SK-N-SH (cell line): ENCODE data around the gene SDS. TPM values are rescaled to one million over a fixed set of nuclear protein-coding genes. Genes with fewer than 3 reads are reported as not detected.

Experiments used
- CTCF ChIA-PET: fragments of 300-600, 350-600 bp; formaldehyde crosslinking; extraction: SDS; loops from one replicate; lab custom pipeline; 2021; lab: Yijun Ruan, JAX
- POLR2A ChIA-PET: fragments of 350-600 bp; sonication (Branson Sonifier 250); formaldehyde crosslinking; extraction: SDS; loops from one replicate; lab custom pipeline; 2020; ENCODE audit warnings: antibody characterized with exemption, inconsistent platforms; lab: Yijun Ruan, JAX
- DNase-seq: peaks from one replicate; pipeline ENCODE4 v3.0.0; 2012
- H2AFZ ChIP-seq: fragments of 200-600 bp; sonication (generic); 2 replicates; pipeline ENCODE4 v1.8.1; 2016; ENCODE audit warnings: antibody characterized with exemption, mild to moderate bottlenecking, low read depth
- H3F3A ChIP-seq: fragments of 200-600 bp; sonication (generic); replicated peaks from 2 replicates; pipeline ENCODE3; 2016; ENCODE audit warnings: antibody characterized with exemption, mild to moderate bottlenecking; ENCODE audit not compliant: insufficient read depth
- H3K27ac ChIP-seq, 2 experiments: fragments of 200-500 bp in 1 of 2; fragments of 200-600 bp in 1 of 2; sonication (Bioruptor generic) in 1 of 2; sonication (generic), shearing (Covaris generic) in 1 of 2; 2 replicates each; pipeline versions ENCODE4 v1.5.1 to v1.6.1; 2014 to 2016; ENCODE audit warnings: low read depth in 2 of 2, inconsistent platforms in 1 of 2, low read length in 1 of 2, mild to moderate bottlenecking in 1 of 2, mixed read lengths in 1 of 2
- H3K27me3 ChIP-seq: fragments of 200-600 bp; sonication (generic), shearing (Covaris generic); 2 replicates; pipeline ENCODE4 v1.6.1; 2016; ENCODE audit warnings: mixed run types; ENCODE audit not compliant: insufficient read depth
- H3K36me3 ChIP-seq, 2 experiments: fragments of 200-500 bp in 1 of 2; fragments of 200-600 bp in 1 of 2; sonication (Bioruptor generic) in 1 of 2; sonication (generic) in 1 of 2; replicated peaks in 1 of 2; 2 replicates each; pipeline versions ENCODE3 to v1.5.1; 2014 to 2016; ENCODE audit warnings: low read length in 1 of 2, mild to moderate bottlenecking in 1 of 2; ENCODE audit not compliant: insufficient read depth in 2 of 2, control insufficient read depth in 1 of 2
- H3K4me1 ChIP-seq, 2 experiments: fragments of 200-500 bp in 1 of 2; fragments of 200-600 bp in 1 of 2; sonication (Bioruptor generic) in 1 of 2; sonication (generic), shearing (Covaris generic) in 1 of 2; 2 replicates each; pipeline versions ENCODE4 v1.5.1 to v1.6.1; 2014 to 2016; ENCODE audit warnings: low read depth in 1 of 2, low read length in 1 of 2, mixed run types in 1 of 2; ENCODE audit not compliant: insufficient read depth in 2 of 2, control insufficient read depth in 1 of 2
- H3K4me2 ChIP-seq: fragments of 200-600 bp; sonication (generic), shearing (Covaris generic); 2 replicates; pipeline ENCODE4 v1.6.1; 2017; ENCODE audit warnings: mixed run types
- H3K4me3 ChIP-seq, 2 experiments: fragments of 200-500 bp in 1 of 2; fragments of 200-600 bp in 1 of 2; sonication (Bioruptor generic) in 1 of 2; sonication (generic), shearing (Covaris generic) in 1 of 2; 2 replicates each; pipeline versions ENCODE4 v1.5.1 to v1.8.1; 2014 to 2016; ENCODE audit warnings: low read depth in 2 of 2, inconsistent platforms in 1 of 2, low read length in 1 of 2, mild to moderate bottlenecking in 1 of 2, mixed read lengths in 1 of 2, moderate library complexity in 1 of 2
- H3K79me2 ChIP-seq: fragments of 200-600 bp; sonication (generic); 2 replicates; pipeline ENCODE4 v1.8.1; 2017; ENCODE audit warnings: mild to moderate bottlenecking; ENCODE audit not compliant: insufficient read depth
- H3K9ac ChIP-seq: fragments of 200-600 bp; sonication (generic); 2 replicates; pipeline ENCODE4 v1.6.1; 2017; ENCODE audit warnings: mixed run types
- H3K9me2 ChIP-seq: fragments of 200-600 bp; sonication (generic); 2 replicates; pipeline ENCODE4 v1.6.1; 2017; ENCODE audit warnings: mixed run types
- H3K9me3 ChIP-seq: fragments of 200-600 bp; sonication (generic); 2 replicates; pipeline ENCODE4 v1.6.1; 2017; ENCODE audit warnings: mixed run types, mild to moderate bottlenecking, moderate library complexity
- H4K20me1 ChIP-seq: fragments of 200-600 bp; sonication (generic); 2 replicates; pipeline ENCODE4 v1.6.1; 2017; ENCODE audit warnings: mild to moderate bottlenecking, mixed run types; ENCODE audit not compliant: insufficient read depth
- CHD2 ChIP-seq: fragments of 150-350 bp; IDR thresholded peaks from 2 replicates; pipeline ENCODE4 v1.6.1; 2018; ENCODE audit warnings: low read length; ENCODE audit not compliant: partially characterized antibody
- FOSL2 ChIP-seq: IDR thresholded peaks from 2 replicates; pipeline ENCODE4 v1.4.0; 2012; ENCODE audit warnings: low read depth, mild to moderate bottlenecking, moderate library complexity, borderline replicate concordance
- FOXJ3 ChIP-seq: sonication (generic); formaldehyde crosslinking; IDR thresholded peaks from 2 replicates; pipeline ENCODE4 v1.5.1; 2020; ENCODE audit warnings: mild to moderate bottlenecking, missing genetic modification reagents
- FOXM1 ChIP-seq: IDR thresholded peaks from 2 replicates; pipeline ENCODE4 v1.4.0; 2012; ENCODE audit warnings: low read depth, mild to moderate bottlenecking
- GABPA ChIP-seq: IDR thresholded peaks from 2 replicates; pipeline ENCODE4 v1.4.0; 2012; ENCODE audit warnings: low read depth, mild to moderate bottlenecking
- MAX ChIP-seq: IDR thresholded peaks from 2 replicates; pipeline ENCODE4 v1.4.0; 2012; ENCODE audit warnings: low read depth
- MXI1 ChIP-seq: IDR thresholded peaks from 2 replicates; pipeline ENCODE4 v1.6.1; 2012; ENCODE audit warnings: mild to moderate bottlenecking, low read depth, low read length, improper control_type of control experiment
- NFIC ChIP-seq: IDR thresholded peaks from 2 replicates; pipeline ENCODE4 v1.4.0; 2012; ENCODE audit warnings: borderline replicate concordance
- PBX3 ChIP-seq: IDR thresholded peaks from 2 replicates; pipeline ENCODE4; 2012
- POLR2AphosphoS5 ChIP-seq: IDR thresholded peaks from 2 replicates; pipeline ENCODE4 v1.6.1; 2012; ENCODE audit warnings: low read depth, low read length
- RAD21 ChIP-seq: IDR thresholded peaks from 2 replicates; pipeline ENCODE4 v1.6.1; 2012; ENCODE audit warnings: mild to moderate bottlenecking, low read length
- RCOR1 ChIP-seq: fragments of 150-350 bp; IDR thresholded peaks from 2 replicates; pipeline ENCODE4 v1.6.1; 2017; ENCODE audit warnings: antibody characterized with exemption, low read length
- RFX5 ChIP-seq: IDR thresholded peaks from 2 replicates; pipeline ENCODE4 v1.6.1; 2012; ENCODE audit warnings: mild to moderate bottlenecking, improper control_type of control experiment, low read length
- RXRA ChIP-seq: IDR thresholded peaks from 2 replicates; pipeline ENCODE4 v1.4.0; 2012; ENCODE audit warnings: low read depth, mild to moderate bottlenecking, borderline replicate concordance
- TEAD4 ChIP-seq: IDR thresholded peaks from 2 replicates; pipeline ENCODE4 v1.4.0; 2012; ENCODE audit warnings: mild to moderate bottlenecking, borderline replicate concordance; ENCODE audit not compliant: insufficient read depth
- USF2 ChIP-seq: fragments of 150-350 bp; IDR thresholded peaks from 2 replicates; pipeline ENCODE4 v1.6.1; 2017; ENCODE audit warnings: antibody characterized with exemption, low read length, low read depth, borderline replicate concordance
- YY1 ChIP-seq: IDR thresholded peaks from 2 replicates; pipeline ENCODE4 v1.4.0; 2012; ENCODE audit warnings: low read depth, mild to moderate bottlenecking
- WGBS: methylation state at CpG from one replicate; pipeline ENCODE4 v1.1.6; 2017; ENCODE audit warnings: low lambda C conversion rate; 5-methylcytosine and 5-hydroxymethylcytosine counted together
- polyA plus RNA-seq, 3 experiments: library from polyadenylated mRNA; depleted of rRNA; stranded (reverse); fragments of >200 nt; gene quantifications; 2 replicates each; pipeline ENCODE4 v1.2.3, GENCODE V29; 2012

Gene SDS
- polyA plus RNA-seq, 1 of the 3 experiments (the other 2 are of a cell fraction): 0.08 TPM

GRCh38 chr12:113370923-113371682 lies 32.6 kb downstream of the SDS start:
- Histone ChIP-seq H3K79me2 (no peaks in the 10 kb centered on the region), H3K27me3 (no peaks in the 10 kb centered on the region), H2AFZ (no peak overlapping the region), H3K9me3 (no peaks in the 10 kb centered on the region), H3K4me2 (no peak overlapping the region), H3K4me3 (no peak overlapping the region), H3K4me1 (no peaks in the 10 kb centered on the region), H3K9ac (no peak overlapping the region), H3K9me2 (no peaks in the 10 kb centered on the region), H4K20me1 (no peaks in the 10 kb centered on the region; the same call in 1 of the 2 replicates), H3K27ac (no peak overlapping the region), H3K36me3 (peaks cover 4 to 6% of the 10 kb centered on the region in 2 experiments), H3F3A (no peaks in the 10 kb centered on the region)
- CTCF ChIA-PET: no interaction called here
- TF ChIP-seq YY1 (no peak), MAX (no peak), TEAD4 (no peak), PBX3 (no peak), NFIC (no peak), GABPA (no peak), FOXM1 (no peak), RAD21 (no peak), RXRA (no peak), RFX5 (no peak), FOSL2 (no peak), USF2 (no peak), RCOR1 (no peak), CHD2 (no peak), FOXJ3 (CRISPR knock-in tag) (no peak), POLR2AphosphoS5 (no peak), MXI1 (no peak)
- POLR2A ChIA-PET: no interaction called here
- 80% methylated on average over 5 of the region's 7 CpGs for WGBS
- no peak for DNase-seq
